Neural crest cell (in vitro differentiated cells): Measurements from ENCODE around the gene SLC25A45. TPM values are rescaled to one million over a fixed set of nuclear protein-coding genes. Genes with fewer than 3 reads are reported as not detected.
A peak's percentile ranks its signal among the peaks of the same experiment; 100 is the strongest.

Experiments used
- DNase-seq: peaks from one replicate; pipeline ENCODE4 v3.0.0; 2021; ENCODE audit warnings: low read depth, mixed read lengths, low spot score
- H3K27ac Mint-ChIP-seq: one replicate; pipeline ENCODE4 v1.8.0; 2021; ENCODE audit warnings: mild to moderate bottlenecking, mixed read lengths; ENCODE audit not compliant: unreplicated experiment
- H3K27me3 Mint-ChIP-seq: 2 replicates; pipeline ENCODE4 v1.8.0; 2021; ENCODE audit warnings: low read depth, mild to moderate bottlenecking, mixed read lengths
- H3K36me3 Mint-ChIP-seq: 2 replicates; pipeline ENCODE4 v1.8.0; 2021; ENCODE audit warnings: low read depth, mild to moderate bottlenecking, mixed read lengths
- H3K4me1 Mint-ChIP-seq: 2 replicates; pipeline ENCODE4 v1.8.0; 2021; ENCODE audit warnings: mixed read lengths
- H3K4me3 Mint-ChIP-seq: one replicate; pipeline ENCODE4 v1.8.0; 2021; ENCODE audit warnings: mild to moderate bottlenecking, mixed read lengths
- H3K9me3 Mint-ChIP-seq: 2 replicates; pipeline ENCODE4 v1.8.0; 2021; ENCODE audit warnings: mixed read lengths
- total RNA-seq: library from RNA; stranded (reverse); gene quantifications from 2 replicates; pipeline ENCODE4 v1.2.1, GENCODE V29; 2021
- TF ChIP-seq, protein P1 (sequence below): fragments of 200-600 bp; sonication (generic); conservative IDR thresholded peaks from 2 replicates; pipeline ENCODE4 v1.5.0; 2021; ENCODE audit warnings: antibody characterized with exemption, mild to moderate bottlenecking

Gene SLC25A45
- total RNA-seq, 1 donor from 2014 or later, result 1.5 TPM

DNA sequence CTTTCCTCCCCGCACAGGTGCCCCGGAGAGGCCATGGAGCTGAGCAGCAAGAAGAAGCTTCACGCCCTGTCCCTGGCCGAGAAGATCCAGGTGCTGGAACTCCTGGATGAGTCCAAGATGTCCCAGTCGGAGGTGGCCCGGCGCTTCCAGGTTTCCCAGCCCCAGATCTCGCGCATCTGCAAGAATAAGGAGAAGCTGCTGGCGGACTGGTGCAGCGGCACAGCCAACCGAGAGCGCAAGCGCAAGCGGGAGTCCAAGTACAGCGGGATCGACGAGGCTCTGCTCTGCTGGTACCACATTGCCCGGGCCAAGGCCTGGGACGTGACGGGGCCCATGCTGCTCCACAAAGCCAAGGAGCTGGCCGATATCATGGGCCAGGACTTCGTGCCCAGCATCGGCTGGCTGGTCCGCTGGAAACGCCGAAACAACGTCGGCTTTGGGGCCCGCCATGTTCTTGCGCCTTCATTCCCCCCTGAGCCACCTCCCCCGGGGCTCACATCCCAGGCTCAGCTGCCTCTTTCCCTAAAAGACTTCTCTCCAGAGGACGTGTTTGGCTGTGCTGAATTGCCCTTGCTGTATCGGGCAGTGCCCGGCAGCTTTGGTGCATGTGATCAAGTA, 26.6 kb downstream of the SLC25A45 start:
- no peak for DNase-seq
- H3K9me3 Mint-ChIP-seq, result no peaks in the 10 kb centered on the region

DNA sequence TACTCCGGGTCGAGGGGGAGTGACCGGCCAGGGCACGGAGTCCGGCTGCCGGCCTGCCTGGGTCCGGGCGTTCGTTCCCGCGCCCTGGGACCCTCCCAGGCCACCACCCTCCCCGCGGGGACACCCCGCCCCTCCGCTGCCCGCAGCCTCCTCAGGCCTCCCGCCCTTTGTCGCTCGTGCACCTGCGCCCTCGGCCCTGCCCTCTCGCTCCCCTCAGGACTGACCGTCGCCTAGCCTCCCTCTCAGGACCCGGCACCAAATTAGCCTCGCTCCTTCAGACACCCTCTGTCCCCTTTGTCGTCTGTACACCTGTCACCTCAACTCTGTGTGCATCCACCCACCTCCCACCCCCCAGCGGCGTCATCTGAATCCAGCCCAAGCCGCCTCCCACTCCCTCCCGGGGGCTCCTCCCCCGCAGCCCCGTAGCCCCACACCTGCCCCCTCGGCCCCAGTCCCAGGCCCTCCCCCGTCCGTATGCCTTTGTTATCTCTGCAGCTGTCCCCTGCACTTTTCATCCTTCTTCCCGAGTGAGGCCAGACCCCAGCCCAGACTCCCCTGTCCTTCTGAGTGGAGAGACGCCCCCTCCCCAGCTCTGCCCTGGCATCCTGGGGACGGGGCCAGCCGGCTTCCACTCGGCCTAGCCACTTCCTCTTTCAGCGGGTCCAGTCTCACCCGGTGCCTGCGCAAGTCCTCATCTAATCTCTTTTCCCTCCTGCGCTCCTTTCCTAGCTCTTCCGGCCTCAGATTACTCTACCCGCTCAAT, 27.3 kb downstream of the SLC25A45 start:
- H3K9me3 Mint-ChIP-seq, result no peaks in the 10 kb centered on the region
- peaks cover 16% of the 10 kb centered on the region for H3K27me3 Mint-ChIP-seq
- peaks cover 4% of the 10 kb centered on the region for H3K36me3 Mint-ChIP-seq
- H3K4me3 Mint-ChIP-seq, result peak overlapping the region; percentile 89
- H3K27ac Mint-ChIP-seq, result no peak overlapping the region
- TF ChIP-seq, protein P1, sequence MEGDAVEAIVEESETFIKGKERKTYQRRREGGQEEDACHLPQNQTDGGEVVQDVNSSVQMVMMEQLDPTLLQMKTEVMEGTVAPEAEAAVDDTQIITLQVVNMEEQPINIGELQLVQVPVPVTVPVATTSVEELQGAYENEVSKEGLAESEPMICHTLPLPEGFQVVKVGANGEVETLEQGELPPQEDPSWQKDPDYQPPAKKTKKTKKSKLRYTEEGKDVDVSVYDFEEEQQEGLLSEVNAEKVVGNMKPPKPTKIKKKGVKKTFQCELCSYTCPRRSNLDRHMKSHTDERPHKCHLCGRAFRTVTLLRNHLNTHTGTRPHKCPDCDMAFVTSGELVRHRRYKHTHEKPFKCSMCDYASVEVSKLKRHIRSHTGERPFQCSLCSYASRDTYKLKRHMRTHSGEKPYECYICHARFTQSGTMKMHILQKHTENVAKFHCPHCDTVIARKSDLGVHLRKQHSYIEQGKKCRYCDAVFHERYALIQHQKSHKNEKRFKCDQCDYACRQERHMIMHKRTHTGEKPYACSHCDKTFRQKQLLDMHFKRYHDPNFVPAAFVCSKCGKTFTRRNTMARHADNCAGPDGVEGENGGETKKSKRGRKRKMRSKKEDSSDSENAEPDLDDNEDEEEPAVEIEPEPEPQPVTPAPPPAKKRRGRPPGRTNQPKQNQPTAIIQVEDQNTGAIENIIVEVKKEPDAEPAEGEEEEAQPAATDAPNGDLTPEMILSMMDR, result no peak
- peaks cover 21% of the 10 kb centered on the region for H3K4me1 Mint-ChIP-seq
- peak; percentile 42 for DNase-seq

More for the DNA sequence above, 26.6 kb downstream of the SLC25A45 start:
- H3K27me3 Mint-ChIP-seq, result peaks cover 16% of the 10 kb centered on the region
- no peak overlapping the region for H3K27ac Mint-ChIP-seq
- H3K4me1 Mint-ChIP-seq, result peaks cover 21% of the 10 kb centered on the region
- peak overlapping the region; percentile 89 for H3K4me3 Mint-ChIP-seq
- H3K36me3 Mint-ChIP-seq, result peaks cover 4% of the 10 kb centered on the region
- TF ChIP-seq, protein P1, result no peak

- Mint-ChIP-seq H3K9me3 (no peaks in the 10 kb centered on the region), H3K4me3 (peak within 1 kb of the TSS; percentile 89), H3K27me3 (peaks cover 16% of the 10 kb centered on the region), H3K27ac (peak within 1 kb of the TSS; percentile 82), H3K4me1 (peaks cover 15% of the 10 kb centered on the region), H3K36me3 (peaks cover 4% of the 10 kb centered on the region)
- TF ChIP-seq, protein P1, result peak; percentile 14
- DNase-seq, result peak; percentile 97
Measured at GRCh38 chr11:65354265-65355012, 28.0 kb downstream of the SLC25A45 start, which contains the start of gene TIGD3. Gene TIGD3, plus strand, starts transcription at chr11:65354751. Its CDS starts 1,058 bp downstream, at chr11:65355809.

- Mint-ChIP-seq H3K4me1 (peaks cover 15% of the 10 kb centered on the region), H3K9me3 (no peaks in the 10 kb centered on the region), H3K36me3 (peaks cover 6% of the 10 kb centered on the region), H3K27me3 (peaks cover 16% of the 10 kb centered on the region), H3K27ac (peak overlapping the region; percentile 82), H3K4me3 (peak overlapping the region; percentile 86)
- TF ChIP-seq, protein P1, result no peak
- DNase-seq, result no peak
Measured at GRCh38 chr11:65353900-65354264, 28.6 kb downstream of the SLC25A45 start.

GRCh38 chr11:65353376-65353775, 29.1 kb downstream of the SLC25A45 start:
- TF ChIP-seq, protein P1, result no peak
- H3K9me3 Mint-ChIP-seq, result no peaks in the 10 kb centered on the region
- peaks cover 10% of the 10 kb centered on the region for H3K36me3 Mint-ChIP-seq
- H3K4me3 Mint-ChIP-seq, result peak overlapping the region; percentile 86
- DNase-seq, result no peak
- H3K4me1 Mint-ChIP-seq, result peaks cover 15% of the 10 kb centered on the region
- H3K27ac Mint-ChIP-seq, result no peak overlapping the region
- H3K27me3 Mint-ChIP-seq, result peaks cover 16% of the 10 kb centered on the region
